ENCODE measurements around the gene AKAP12.

GRCh38 chr6:151320140-151320539 lies 80.4 kb downstream of the AKAP12 start:
- TF ChIP-seq EP300 (conservative IDR thresholded peaks at IDR 0.05; ENCODE audit: poor library complexity, severe bottlenecking) (no peak), CTCF (IDR thresholded peaks at IDR 0.05; ENCODE audit: poor library complexity, severe bottlenecking) (no peak), POLR2AphosphoS5 (IDR thresholded peaks at IDR 0.05) (no peak), MXI1 (conservative IDR thresholded peaks at IDR 0.05; ENCODE audit: poor library complexity, severe bottlenecking) (no peak), REST (IDR thresholded peaks at IDR 0.05; ENCODE audit: borderline replicate concordance) (no peak), RAD21 (conservative IDR thresholded peaks at IDR 0.05) (no peak), TAF1 (IDR thresholded peaks at IDR 0.05; ENCODE audit: low read depth) (no peak), SMC3 (conservative IDR thresholded peaks at IDR 0.05; ENCODE audit: poor library complexity) (no peak)

Measured in neural cell (in vitro differentiated cells).